Ramos (cell line): ENCODE data around the gene EIF2S2.

Experiments
- in situ Hi-C: fragments of 300-500 bp; cut with MboI; formaldehyde crosslinking; loops from one replicate; pipeline ENCODE4 v1.14.3; 2022; ENCODE audit warnings: low sequenced_read_pairs; ENCODE audit not compliant: unreplicated experiment

EIF2S2 gene

GRCh38 chr20:34041226-34041625 lies 70.8 kb downstream of the EIF2S2 start:
- in situ Hi-C loops = no loop called here

GRCh38 chr20:34040300-34040995 lies 71.6 kb downstream of the EIF2S2 start:
- in situ Hi-C loops = no loop called here
